ENCODE results near the gene SMOC1. TPM values are rescaled to one million over a fixed set of nuclear protein-coding genes. Genes with fewer than 3 reads are reported as not detected.

Gene SMOC1
- total RNA-seq, 1 experiment from 2014 or later: 22.9 TPM

DNA sequence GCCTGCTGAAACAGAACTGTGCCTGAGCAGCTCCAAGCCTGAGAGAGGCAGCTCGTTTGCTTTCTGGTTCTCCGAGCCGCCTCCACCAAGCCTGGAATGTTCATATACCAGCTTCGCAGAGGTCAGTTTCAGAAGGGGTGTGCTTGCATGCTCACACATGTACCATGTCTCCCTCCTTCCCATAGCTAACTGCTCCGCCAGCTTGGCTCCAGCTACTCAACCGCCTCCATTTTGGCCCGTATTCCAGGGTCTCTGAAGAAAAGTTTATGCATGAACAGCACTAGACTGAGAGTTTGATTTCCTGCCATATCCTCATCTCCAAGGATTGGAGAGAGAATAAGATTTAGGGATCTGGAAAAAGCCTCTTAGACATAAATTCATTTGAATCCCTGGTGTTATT is 103.7 kb downstream of the SMOC1 start:
- BruUV-seq (replicated peaks): no TSS peak

DNA sequence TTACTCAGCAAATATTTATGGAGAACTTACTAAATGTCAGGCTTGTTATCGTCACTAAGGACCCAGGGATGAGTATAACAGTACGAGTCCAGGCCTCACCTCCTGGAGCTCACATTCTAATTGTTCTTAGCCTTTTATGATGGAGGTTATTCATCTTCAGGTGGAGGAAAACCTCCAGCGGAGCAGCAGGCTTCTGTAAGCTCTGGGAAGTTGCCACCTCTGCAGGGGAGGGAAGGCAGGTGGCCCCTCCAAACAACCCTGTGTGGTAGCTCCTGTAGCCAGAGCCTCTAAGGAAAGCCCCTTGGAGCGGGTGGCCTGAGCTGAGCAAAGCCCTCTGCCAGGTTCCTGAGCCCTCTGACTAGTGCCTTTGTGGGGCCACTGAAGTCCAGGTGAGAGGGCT is 104.1 kb downstream of the SMOC1 start:
- intact Hi-C loops (cut with micrococcal nuclease): no loop called here
- no peak overlapping the region for H3K27ac Mint-ChIP-seq (ENCODE audit: low read depth, unreplicated experiment)
- CTCF ChIA-PET: interaction anchor here (0.7 to 0.9 kb wide), 2 partner anchors 82 to 90 kb away, joined by 3 read pairs; no protein-coding TSS in a partner anchor

More for the DNA sequence above, 103.7 kb downstream of the SMOC1 start:
- Mint-ChIP-seq H3K4me3 (ENCODE audit: unreplicated experiment) (no peak overlapping the region), H3K27me3 (ENCODE audit: insufficient read depth, unreplicated experiment) (no peaks in the 10 kb centered on the region), H3K4me1 (ENCODE audit: insufficient read depth, unreplicated experiment) (peaks cover 31% of the 10 kb centered on the region), H3K9me3 (ENCODE audit: unreplicated experiment) (no peaks in the 10 kb centered on the region), H3K27ac (ENCODE audit: low read depth, unreplicated experiment) (no peak overlapping the region), H3K36me3 (ENCODE audit: insufficient read depth, unreplicated experiment) (peaks cover 5% of the 10 kb centered on the region)
- POLR2A ChIA-PET: interaction anchor here (1.4 kb wide), 1 partner anchor 16 kb away, joined by 4 read pairs; no protein-coding TSS in a partner anchor
- no peak for DNase-seq (ENCODE audit: unreplicated experiment)
- CTCF ChIA-PET: interaction anchor here (0.7 kb wide), 1 partner anchor 82 kb away, joined by 3 read pairs; no protein-coding TSS in a partner anchor
- TF ChIP-seq, protein P1, sequence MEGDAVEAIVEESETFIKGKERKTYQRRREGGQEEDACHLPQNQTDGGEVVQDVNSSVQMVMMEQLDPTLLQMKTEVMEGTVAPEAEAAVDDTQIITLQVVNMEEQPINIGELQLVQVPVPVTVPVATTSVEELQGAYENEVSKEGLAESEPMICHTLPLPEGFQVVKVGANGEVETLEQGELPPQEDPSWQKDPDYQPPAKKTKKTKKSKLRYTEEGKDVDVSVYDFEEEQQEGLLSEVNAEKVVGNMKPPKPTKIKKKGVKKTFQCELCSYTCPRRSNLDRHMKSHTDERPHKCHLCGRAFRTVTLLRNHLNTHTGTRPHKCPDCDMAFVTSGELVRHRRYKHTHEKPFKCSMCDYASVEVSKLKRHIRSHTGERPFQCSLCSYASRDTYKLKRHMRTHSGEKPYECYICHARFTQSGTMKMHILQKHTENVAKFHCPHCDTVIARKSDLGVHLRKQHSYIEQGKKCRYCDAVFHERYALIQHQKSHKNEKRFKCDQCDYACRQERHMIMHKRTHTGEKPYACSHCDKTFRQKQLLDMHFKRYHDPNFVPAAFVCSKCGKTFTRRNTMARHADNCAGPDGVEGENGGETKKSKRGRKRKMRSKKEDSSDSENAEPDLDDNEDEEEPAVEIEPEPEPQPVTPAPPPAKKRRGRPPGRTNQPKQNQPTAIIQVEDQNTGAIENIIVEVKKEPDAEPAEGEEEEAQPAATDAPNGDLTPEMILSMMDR (IDR thresholded peaks at IDR 0.05; ENCODE audit: unreplicated experiment): no peak
- intact Hi-C loops (cut with micrococcal nuclease): no loop called here

DNA sequence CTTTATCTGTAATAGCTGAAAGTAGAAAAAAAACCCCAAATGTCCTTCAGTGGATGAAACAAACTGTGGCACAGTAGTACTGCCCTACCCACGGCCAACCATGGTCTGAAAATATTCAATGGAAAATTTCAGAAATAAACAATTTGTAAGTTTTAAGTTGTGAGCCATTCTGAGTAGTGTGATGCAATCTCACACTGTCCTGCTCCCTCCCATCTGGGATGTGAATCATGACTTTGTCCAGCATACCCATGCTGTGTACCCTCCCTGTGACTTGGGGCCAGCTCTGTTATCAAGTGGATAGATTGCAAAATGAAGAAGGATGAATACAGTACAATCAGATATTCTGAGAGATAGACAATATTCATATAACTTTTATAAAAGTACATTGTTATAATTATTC is 106.2 kb downstream of the SMOC1 start:
- ChIA-PET POLR2A (interaction anchor here (1.0 to 1.3 kb wide), 3 partner anchors 9 to 12 kb away, joined by 5 to 6 read pairs (median 5); no protein-coding TSS in a partner anchor), CTCF (interaction anchor here (1.6 kb wide), 1 partner anchor 12 kb away, joined by 6 read pairs; no protein-coding TSS in a partner anchor)
- Mint-ChIP-seq H3K27me3 (ENCODE audit: insufficient read depth, unreplicated experiment) (no peaks in the 10 kb centered on the region), H3K4me3 (ENCODE audit: unreplicated experiment) (no peak overlapping the region), H3K4me1 (ENCODE audit: insufficient read depth, unreplicated experiment) (peaks cover 27% of the 10 kb centered on the region), H3K27ac (ENCODE audit: low read depth, unreplicated experiment) (peak overlapping the region; percentile 63), H3K36me3 (ENCODE audit: insufficient read depth, unreplicated experiment) (peaks cover 4% of the 10 kb centered on the region), H3K9me3 (ENCODE audit: unreplicated experiment) (no peaks in the 10 kb centered on the region)
- intact Hi-C loops (cut with micrococcal nuclease): loop anchor here (1.0 kb wide), 1 partner anchor 14 kb away; no protein-coding TSS in a partner anchor
- TF ChIP-seq, protein P1 (IDR thresholded peaks at IDR 0.05; ENCODE audit: unreplicated experiment): no peak
- BruUV-seq (replicated peaks): no TSS peak
- peak; percentile 78 for DNase-seq (ENCODE audit: unreplicated experiment)

More for the DNA sequence above, 104.1 kb downstream of the SMOC1 start:
- Mint-ChIP-seq H3K27me3 (ENCODE audit: insufficient read depth, unreplicated experiment) (no peaks in the 10 kb centered on the region), H3K4me3 (ENCODE audit: unreplicated experiment) (no peak overlapping the region), H3K36me3 (ENCODE audit: insufficient read depth, unreplicated experiment) (peaks cover 5% of the 10 kb centered on the region), H3K4me1 (ENCODE audit: insufficient read depth, unreplicated experiment) (peaks cover 31% of the 10 kb centered on the region), H3K9me3 (ENCODE audit: unreplicated experiment) (no peaks in the 10 kb centered on the region)
- DNase-seq (ENCODE audit: unreplicated experiment): no peak
- POLR2A ChIA-PET: interaction anchor here (1.3 to 1.4 kb wide), 2 partner anchors 14 to 16 kb away, joined by 4 read pairs; no protein-coding TSS in a partner anchor
- no TSS peak for BruUV-seq (replicated peaks)
- TF ChIP-seq, protein P1 (IDR thresholded peaks at IDR 0.05; ENCODE audit: unreplicated experiment): no peak

DNA sequence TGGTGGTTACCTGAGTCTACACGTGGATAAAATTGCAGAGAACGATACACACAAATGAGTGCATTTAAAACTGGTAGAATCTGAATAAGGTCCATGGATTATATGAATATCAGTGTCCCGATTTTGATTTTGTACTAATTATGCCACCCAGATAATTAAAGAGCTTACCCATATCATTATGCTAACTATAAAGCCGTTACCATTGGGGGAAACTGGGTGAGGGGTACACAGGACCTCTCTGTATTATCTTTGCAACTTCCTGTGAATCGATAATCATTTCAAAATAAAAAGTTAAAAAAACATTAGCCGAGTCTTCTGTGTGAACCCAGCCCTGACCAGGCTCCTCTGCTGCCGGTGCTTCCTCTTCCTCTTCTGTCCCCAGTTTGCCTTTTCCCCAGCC is 107.1 kb downstream of the SMOC1 start:
- POLR2A ChIA-PET: no interaction called here
- BruUV-seq (replicated peaks): no TSS peak
- Mint-ChIP-seq H3K9me3 (ENCODE audit: unreplicated experiment) (no peaks in the 10 kb centered on the region), H3K36me3 (ENCODE audit: insufficient read depth, unreplicated experiment) (no peaks in the 10 kb centered on the region), H3K4me3 (ENCODE audit: unreplicated experiment) (no peak overlapping the region), H3K27me3 (ENCODE audit: insufficient read depth, unreplicated experiment) (no peaks in the 10 kb centered on the region), H3K4me1 (ENCODE audit: insufficient read depth, unreplicated experiment) (peaks cover 18% of the 10 kb centered on the region), H3K27ac (ENCODE audit: low read depth, unreplicated experiment) (peak overlapping the region; percentile 63)
- no peak for DNase-seq (ENCODE audit: unreplicated experiment)
- intact Hi-C loops (cut with micrococcal nuclease): no loop called here
- TF ChIP-seq, protein P1 (IDR thresholded peaks at IDR 0.05; ENCODE audit: unreplicated experiment): no peak
- CTCF ChIA-PET: interaction anchor here (0.9 to 1.6 kb wide), 2 partner anchors 11 to 27 kb away, joined by 3 to 6 read pairs; no protein-coding TSS in a partner anchor
